Neural cell (in vitro differentiated cells): ENCODE measurements around the gene CRYM. TPM values are rescaled to one million over a fixed set of nuclear protein-coding genes. Genes with fewer than 3 reads are reported as not detected.

Experiments
- H2AFZ ChIP-seq: fragments of 200-600, 300-800 bp; sonication (generic), shearing (Covaris generic); 2 replicates; pipeline ENCODE4 v1.6.0; 2014; ENCODE audit warnings: low read depth, mild to moderate bottlenecking, antibody characterized with exemption, low read length, moderate library complexity
- H3F3A ChIP-seq: fragments of 200-600 bp; shearing (Covaris generic); 2 replicates; pipeline ENCODE4 v1.6.1; 2016; ENCODE audit warnings: mild to moderate bottlenecking, moderate library complexity, mixed read lengths, antibody characterized with exemption, low read length; ENCODE audit not compliant: insufficient read depth, poor library complexity, severe bottlenecking
- H3K27ac ChIP-seq: fragments of 200-600, 300-800 bp; sonication (generic), shearing (Covaris generic); 2 replicates; pipeline ENCODE4 v1.5.1; 2014; ENCODE audit warnings: mild to moderate bottlenecking, low read length, moderate library complexity
- H3K27me3 ChIP-seq: fragments of 300-800, 200-600 bp; sonication (generic), shearing (Covaris generic); 2 replicates; pipeline ENCODE4 v1.6.0; 2014; ENCODE audit warnings: mild to moderate bottlenecking, low read depth, low read length, moderate library complexity; ENCODE audit not compliant: insufficient read depth
- H3K36me3 ChIP-seq: fragments of 300-800, 200-600 bp; sonication (generic), shearing (Covaris generic); 2 replicates; pipeline ENCODE4 v1.5.1; 2014; ENCODE audit warnings: mild to moderate bottlenecking, antibody characterized with exemption, low read length, moderate library complexity; ENCODE audit not compliant: insufficient read depth
- H3K4me2 ChIP-seq: fragments of 300-800, 200-600 bp; sonication (generic), shearing (Covaris generic); 2 replicates; pipeline ENCODE4 v1.6.0; 2014; ENCODE audit warnings: mild to moderate bottlenecking, low read length
- H3K4me3 ChIP-seq: fragments of 300-800, 200-600 bp; sonication (generic), shearing (Covaris generic); 2 replicates; pipeline ENCODE4 v1.5.1; 2014; ENCODE audit warnings: mild to moderate bottlenecking, low read length, moderate library complexity
- H3K79me2 ChIP-seq: fragments of 200-600 bp; shearing (Covaris generic); replicated peaks from 2 replicates; pipeline ENCODE4 v1.6.0; 2014; ENCODE audit warnings: mild to moderate bottlenecking, low read length, moderate library complexity; ENCODE audit not compliant: insufficient read depth
- H3K9ac ChIP-seq: fragments of 300-800, 200-600 bp; sonication (generic), shearing (Covaris generic); 2 replicates; pipeline ENCODE4 v1.6.1; 2016; ENCODE audit warnings: mild to moderate bottlenecking, low read length, mixed read lengths
- H3K9me2 ChIP-seq: fragments of 200-600 bp; shearing (Covaris generic); 2 replicates; pipeline ENCODE4 v1.6.1; 2016; ENCODE audit warnings: mild to moderate bottlenecking, low read length, mixed read lengths; ENCODE audit not compliant: insufficient read depth
- H3K9me3 ChIP-seq: fragments of 200-600, 300-800 bp; sonication (generic), shearing (Covaris generic); 2 replicates; pipeline ENCODE4 v1.6.1; 2016; ENCODE audit warnings: mild to moderate bottlenecking, mixed run types, low read length, moderate library complexity, mixed read lengths
- H4K20me1 ChIP-seq: fragments of 200-600 bp; shearing (Covaris generic); 2 replicates; pipeline ENCODE4 v1.6.1; 2016; ENCODE audit warnings: mild to moderate bottlenecking, mixed run types; ENCODE audit not compliant: insufficient read depth
- CTCF ChIP-seq: fragments of 450-650 bp; IDR thresholded peaks from 2 replicates; pipeline ENCODE4 v1.5.1; 2014; ENCODE audit warnings: antibody characterized with exemption, mild to moderate bottlenecking, moderate library complexity; ENCODE audit not compliant: poor library complexity, severe bottlenecking
- EP300 ChIP-seq: fragments of 450-650 bp; conservative IDR thresholded peaks from 2 replicates; pipeline ENCODE4 v1.6.1; 2014; ENCODE audit warnings: antibody characterized with exemption, mild to moderate bottlenecking, moderate library complexity; ENCODE audit not compliant: poor library complexity, severe bottlenecking
- EZH2 ChIP-seq: fragments of 200-600, 300-800 bp; shearing (Covaris generic), sonication (generic); IDR thresholded peaks from 2 replicates; pipeline ENCODE4 v1.6.1; 2014; ENCODE audit warnings: antibody characterized with exemption, low read length, borderline replicate concordance, mild to moderate bottlenecking; ENCODE audit not compliant: insufficient read depth, poor library complexity, severe bottlenecking
- MXI1 ChIP-seq: fragments of 450-650 bp; conservative IDR thresholded peaks from 2 replicates; pipeline ENCODE4 v1.6.1; 2014; ENCODE audit warnings: antibody characterized with exemption, mild to moderate bottlenecking; ENCODE audit not compliant: poor library complexity, severe bottlenecking
- POLR2AphosphoS5 ChIP-seq: IDR thresholded peaks from 2 replicates; pipeline ENCODE4 v1.6.1; 2012
- RAD21 ChIP-seq: fragments of 450-650 bp; conservative IDR thresholded peaks from 2 replicates; pipeline ENCODE4 v1.6.1; 2014; ENCODE audit warnings: antibody characterized with exemption, mild to moderate bottlenecking, moderate library complexity
- SMC3 ChIP-seq: fragments of 450-650 bp; conservative IDR thresholded peaks from 2 replicates; pipeline ENCODE4 v1.6.1; 2014; ENCODE audit warnings: antibody characterized with exemption, mild to moderate bottlenecking, moderate library complexity; ENCODE audit not compliant: poor library complexity
- TAF1 ChIP-seq: IDR thresholded peaks from 2 replicates; pipeline ENCODE4 v1.6.1; 2012; ENCODE audit warnings: low read depth
- polyA plus RNA-seq: library from polyadenylated mRNA; depleted of rRNA; stranded (reverse); fragments of >200 nt; gene quantifications from 2 replicates; pipeline ENCODE4 v1.2.3, GENCODE V29; 2014
- TF ChIP-seq, protein P1 (sequence below): IDR thresholded peaks from 2 replicates; pipeline ENCODE4 v1.6.1; 2012; ENCODE audit warnings: borderline replicate concordance

CRYM gene
- polyA plus RNA-seq, 1 donor from 2014 or later: 3.8 TPM

GRCh38 chr16:21257284-21257683 lies 20.8 kb downstream of the CRYM start:
- Histone ChIP-seq H3K9me2 (no peaks in the 10 kb centered on the region), H3K27ac (no peak overlapping the region), H3K9ac (no peak overlapping the region), H3K27me3 (no peaks in the 10 kb centered on the region), H3K79me2 (no peaks in the 10 kb centered on the region), H3K4me3 (no peak overlapping the region), H2AFZ (no peak overlapping the region), H3K36me3 (no peaks in the 10 kb centered on the region), H3K4me2 (no peak overlapping the region), H3F3A (no peaks in the 10 kb centered on the region), H3K9me3 (no peaks in the 10 kb centered on the region), H4K20me1 (no peaks in the 10 kb centered on the region)
- TF ChIP-seq EZH2 (no peak), POLR2AphosphoS5 (no peak), MXI1 (no peak), EP300 (no peak), SMC3 (no peak), TAF1 (no peak), RAD21 (no peak), CTCF (no peak)
- TF ChIP-seq, protein P1, sequence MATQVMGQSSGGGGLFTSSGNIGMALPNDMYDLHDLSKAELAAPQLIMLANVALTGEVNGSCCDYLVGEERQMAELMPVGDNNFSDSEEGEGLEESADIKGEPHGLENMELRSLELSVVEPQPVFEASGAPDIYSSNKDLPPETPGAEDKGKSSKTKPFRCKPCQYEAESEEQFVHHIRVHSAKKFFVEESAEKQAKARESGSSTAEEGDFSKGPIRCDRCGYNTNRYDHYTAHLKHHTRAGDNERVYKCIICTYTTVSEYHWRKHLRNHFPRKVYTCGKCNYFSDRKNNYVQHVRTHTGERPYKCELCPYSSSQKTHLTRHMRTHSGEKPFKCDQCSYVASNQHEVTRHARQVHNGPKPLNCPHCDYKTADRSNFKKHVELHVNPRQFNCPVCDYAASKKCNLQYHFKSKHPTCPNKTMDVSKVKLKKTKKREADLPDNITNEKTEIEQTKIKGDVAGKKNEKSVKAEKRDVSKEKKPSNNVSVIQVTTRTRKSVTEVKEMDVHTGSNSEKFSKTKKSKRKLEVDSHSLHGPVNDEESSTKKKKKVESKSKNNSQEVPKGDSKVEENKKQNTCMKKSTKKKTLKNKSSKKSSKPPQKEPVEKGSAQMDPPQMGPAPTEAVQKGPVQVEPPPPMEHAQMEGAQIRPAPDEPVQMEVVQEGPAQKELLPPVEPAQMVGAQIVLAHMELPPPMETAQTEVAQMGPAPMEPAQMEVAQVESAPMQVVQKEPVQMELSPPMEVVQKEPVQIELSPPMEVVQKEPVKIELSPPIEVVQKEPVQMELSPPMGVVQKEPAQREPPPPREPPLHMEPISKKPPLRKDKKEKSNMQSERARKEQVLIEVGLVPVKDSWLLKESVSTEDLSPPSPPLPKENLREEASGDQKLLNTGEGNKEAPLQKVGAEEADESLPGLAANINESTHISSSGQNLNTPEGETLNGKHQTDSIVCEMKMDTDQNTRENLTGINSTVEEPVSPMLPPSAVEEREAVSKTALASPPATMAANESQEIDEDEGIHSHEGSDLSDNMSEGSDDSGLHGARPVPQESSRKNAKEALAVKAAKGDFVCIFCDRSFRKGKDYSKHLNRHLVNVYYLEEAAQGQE: no peak

DNA sequence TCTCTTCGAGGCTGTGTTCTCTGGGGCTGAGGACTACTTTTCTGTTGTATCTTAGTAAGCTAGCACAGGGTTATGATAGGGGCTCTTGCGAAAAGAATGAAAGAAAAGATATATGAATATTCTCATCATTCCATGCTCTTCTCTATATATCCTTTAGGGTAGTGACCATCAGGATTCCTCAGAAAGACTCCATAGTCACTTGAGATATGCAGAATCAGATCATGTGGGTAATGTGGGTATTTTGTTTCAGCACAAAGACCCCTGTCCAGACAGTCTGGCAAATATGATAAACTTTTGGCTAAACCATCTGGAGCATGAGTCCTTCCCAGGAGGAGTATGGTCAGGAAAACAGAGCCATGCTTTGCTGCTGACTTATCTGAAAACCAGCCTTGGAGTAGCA lies 21.5 kb downstream of the CRYM start:
- Histone ChIP-seq H3K4me2 (no peak overlapping the region), H3K36me3 (no peaks in the 10 kb centered on the region), H4K20me1 (no peaks in the 10 kb centered on the region), H3K9ac (no peak overlapping the region), H3K9me2 (no peaks in the 10 kb centered on the region), H3F3A (no peaks in the 10 kb centered on the region), H3K27me3 (no peaks in the 10 kb centered on the region), H3K9me3 (no peaks in the 10 kb centered on the region), H3K4me3 (no peak overlapping the region), H3K79me2 (no peaks in the 10 kb centered on the region), H3K27ac (no peak overlapping the region), H2AFZ (no peak overlapping the region)
- TF ChIP-seq MXI1 (no peak), EP300 (no peak), EZH2 (no peak), CTCF (no peak), SMC3 (no peak), RAD21 (no peak), POLR2AphosphoS5 (no peak), TAF1 (no peak)
- TF ChIP-seq, protein P1: no peak
